ENCODE data around the gene OVCH1. TPM values are rescaled to one million over a fixed set of nuclear protein-coding genes. Genes with fewer than 3 reads are reported as not detected.

OVCH1 gene
- total and polyA plus RNA-seq, 10 of the 15 experiments (the other 5 are each of a cell fraction or from before 2014, with no cell fraction given) = 0.15 TPM; not detected in 9

GRCh38 chr12:29389295-29389919, 108.1 kb downstream of the OVCH1 start:
- TF ChIP-seq RBBP5 (conservative IDR thresholded peaks at IDR 0.05) = no peak
- TF ChIP-seq USF2 (IDR thresholded peaks at IDR 0.05; ENCODE audit: borderline replicate concordance, low read depth, low read length) = no peak
- TF ChIP-seq NKRF (conservative IDR thresholded peaks at IDR 0.05) = no peak
- no peak for TF ChIP-seq GABPA (IDR thresholded peaks at IDR 0.05; ENCODE audit: low read depth)
- TF ChIP-seq NFYA (IDR thresholded peaks at IDR 0.05; ENCODE audit: borderline replicate concordance, low read depth, low read length) = no peak
- no peak for TF ChIP-seq SP1 (IDR thresholded peaks at IDR 0.05; ENCODE audit: low read depth, low read length)
- TF ChIP-seq HDGF (IDR thresholded peaks at IDR 0.05) = no peak
- TF ChIP-seq IRF4 (IDR thresholded peaks at IDR 0.05; ENCODE audit: low read depth, low read length) = no peak
- TF ChIP-seq NFXL1 (IDR thresholded peaks at IDR 0.05; ENCODE audit: borderline replicate concordance) = no peak
- no peak for TF ChIP-seq JUND (IDR thresholded peaks at IDR 0.05; ENCODE audit: low read depth, low read length)
- TF ChIP-seq BHLHE40 (IDR thresholded peaks at IDR 0.05; ENCODE audit: borderline replicate concordance in 1 of 2, low read depth in 2 of 2, low read length in 1 of 2) = no peak
- no peak for TF ChIP-seq POLR2AphosphoS2 (IDR thresholded peaks at IDR 0.05; ENCODE audit: low read depth, low read length)
- TF ChIP-seq PML (IDR thresholded peaks at IDR 0.05; ENCODE audit: low read length) = no peak
- TF ChIP-seq ZNF274 (IDR thresholded peaks at IDR 0.05; ENCODE audit: insufficient read depth, insufficient read length) = no peak
- TF ChIP-seq CUX1 (IDR thresholded peaks at IDR 0.05; ENCODE audit: insufficient replicate concordance, low read depth, low read length) = no peak
- Histone ChIP-seq H3K27me3 (replicated peaks in 1 of 2; ENCODE audit: control insufficient read depth in 2 of 2, insufficient read depth in 2 of 2, low read length in 1 of 2) (no peaks in the 10 kb centered on the region), H2AFZ (ENCODE audit: control insufficient read depth, low read depth, low read length) (no peak overlapping the region), H3K4me2 (ENCODE audit: control insufficient read depth, insufficient read depth) (no peak overlapping the region), H3K36me3 (ENCODE audit: control insufficient read depth in 2 of 2, insufficient read depth in 2 of 2, low read length in 1 of 2) (no peaks in the 10 kb centered on the region), H3K4me1 (ENCODE audit: control insufficient read depth, insufficient read depth, low read length) (no peaks in the 10 kb centered on the region), H3K4me3 (no peak overlapping the region), H4K20me1 (ENCODE audit: control insufficient read depth, insufficient read depth) (no peaks in the 10 kb centered on the region), H3K9me3 (replicated peaks; ENCODE audit: control insufficient read depth, insufficient read depth, low read length) (no peaks in the 10 kb centered on the region), H3K27ac (ENCODE audit: control insufficient read depth, insufficient read depth) (no peak overlapping the region), H3K9ac (ENCODE audit: control insufficient read depth, insufficient read depth, low read length) (no peak overlapping the region), H3K79me2 (ENCODE audit: control insufficient read depth, insufficient read depth, low read length) (no peaks in the 10 kb centered on the region)
- RAD21 ChIA-PET (ENCODE audit: unreplicated experiment) = no interaction called here
- BruUV-seq (replicated peaks) = no TSS peak
- intact Hi-C loops (cut with micrococcal nuclease; ENCODE audit: unreplicated experiment) = no loop called here
- ATAC-seq (no peak), DNase-seq (ENCODE audit: low read depth, low spot score) (no peak), FAIRE-seq (no peak)
- SMC1A ChIA-PET (ENCODE audit: uncharacterized antibody, unreplicated experiment) = no interaction called here
- in situ Hi-C loops (cut with MboI) = no loop called here
- CTCF ChIA-PET = no interaction called here
- POLR2A ChIA-PET = no interaction called here
- WGBS (ENCODE audit: insufficient coverage, insufficient replicate concordance, low lambda C conversion rate, missing lambda C conversion rate) = 91% methylated on average over 55 of the region's 65 CpGs

Measured in GM12878 (cell line).